GM18861 (cell line): ENCODE measurements around the gene CFAP57.

ENCODE experiments used
- ATAC-seq: cut with Tn5 transposase; IDR thresholded peaks from one replicate; pipeline ENCODE4 v1.9.1; 2021; ENCODE audit not compliant: unreplicated experiment

The CFAP57 gene

GRCh38 chr1:43253876-43254275, 81.7 kb downstream of the CFAP57 start:
- ATAC-seq = no peak

GRCh38 chr1:43255438-43256210, 83.5 kb downstream of the CFAP57 start:
- no peak for ATAC-seq

- ATAC-seq = no peak
These were observed 84.8 kb downstream of the CFAP57 start for GRCh38 chr1:43256675-43257570.

GRCh38 chr1:43258370-43258769, 86.2 kb downstream of the CFAP57 start:
- ATAC-seq = no peak

- ATAC-seq = no peak
These were observed 93.3 kb downstream of the CFAP57 start for GRCh38 chr1:43265431-43265830.

GRCh38 chr1:43266881-43267280, 94.8 kb downstream of the CFAP57 start:
- no peak for ATAC-seq

- no peak for ATAC-seq
These were observed 95.2 kb downstream of the CFAP57 start for GRCh38 chr1:43267291-43267805.

GRCh38 chr1:43267818-43268425, 95.8 kb downstream of the CFAP57 start:
- ATAC-seq = no peak

GRCh38 chr1:43269627-43270375, 97.7 kb downstream of the CFAP57 start, which contains the start of gene TMEM125:
TMEM125 (plus strand) TSS chr1:43269983; CDS start chr1:43272723, 2,740 bp downstream.
- no peak for ATAC-seq

- ATAC-seq = no peak
These were observed 98.4 kb downstream of the CFAP57 start for GRCh38 chr1:43270421-43271095.

- ATAC-seq = no peak
These were observed 99.3 kb downstream of the CFAP57 start for GRCh38 chr1:43271186-43272118.

GRCh38 chr1:43272161-43272560, 100.0 kb downstream of the CFAP57 start:
- ATAC-seq = no peak

GRCh38 chr1:43272576-43273571, 100.7 kb downstream of the CFAP57 start:
- no peak for ATAC-seq

GRCh38 chr1:43273708-43274107, 101.6 kb downstream of the CFAP57 start:
- ATAC-seq = no peak

- ATAC-seq = no peak
These were observed 102.1 kb downstream of the CFAP57 start for GRCh38 chr1:43274125-43274803.

- no peak for ATAC-seq
These were observed 102.7 kb downstream of the CFAP57 start for GRCh38 chr1:43274804-43275180.
